ENCODE measurements around the gene PIAS4. TPM values are rescaled to one million over a fixed set of nuclear protein-coding genes. Genes with fewer than 3 reads are reported as not detected.

PIAS4 gene
- total RNA-seq, 1 donor from 2014 or later: 26.7 TPM

GRCh38 chr19:4023600-4024398 is 16.3 kb downstream of the PIAS4 start:
- H3K4me3 ChIP-seq (ENCODE audit: low read depth, low read length): no peak overlapping the region
- TF ChIP-seq CTCF (conservative IDR thresholded peaks at IDR 0.05; ENCODE audit: low read depth, low read length): no peak
- DNase-seq (ENCODE audit: low read depth): no peak

GRCh38 chr19:4025317-4025716 is 17.8 kb downstream of the PIAS4 start:
- no peak overlapping the region for H3K4me3 ChIP-seq (ENCODE audit: low read depth, low read length)
- DNase-seq (ENCODE audit: low read depth): no peak
- no peak for TF ChIP-seq CTCF (conservative IDR thresholded peaks at IDR 0.05; ENCODE audit: low read depth, low read length)

GRCh38 chr19:4027146-4027545 is 19.6 kb downstream of the PIAS4 start:
- DNase-seq (ENCODE audit: low read depth): no peak
- no peak overlapping the region for H3K4me3 ChIP-seq (ENCODE audit: low read depth, low read length)
- TF ChIP-seq CTCF (conservative IDR thresholded peaks at IDR 0.05; ENCODE audit: low read depth, low read length): no peak

GRCh38 chr19:4028334-4029246 is 21.1 kb downstream of the PIAS4 start:
- no peak for TF ChIP-seq CTCF (conservative IDR thresholded peaks at IDR 0.05; ENCODE audit: low read depth, low read length)
- DNase-seq (ENCODE audit: low read depth): no peak
- H3K4me3 ChIP-seq (ENCODE audit: low read depth, low read length): no peak overlapping the region

- DNase-seq (ENCODE audit: low read depth): no peak
- no peak for TF ChIP-seq CTCF (conservative IDR thresholded peaks at IDR 0.05; ENCODE audit: low read depth, low read length)
- H3K4me3 ChIP-seq (ENCODE audit: low read depth, low read length): no peak overlapping the region
Measured at GRCh38 chr19:4029247-4029614, 21.7 kb downstream of the PIAS4 start.

GRCh38 chr19:4030552-4030951 is 23.0 kb downstream of the PIAS4 start:
- H3K4me3 ChIP-seq (ENCODE audit: low read depth, low read length): no peak overlapping the region
- no peak for TF ChIP-seq CTCF (conservative IDR thresholded peaks at IDR 0.05; ENCODE audit: low read depth, low read length)
- no peak for DNase-seq (ENCODE audit: low read depth)

All from epithelial cell of proximal tubule (primary cell).